ENCODE measurements around the gene C2CD5.
A peak's percentile ranks its signal among the peaks of the same experiment; 100 is the strongest.
"Not testable (repeated sequence)": the region's sequence is repeated elsewhere in the genome, so short reads cannot be mapped to it uniquely, and the experiment has no call there.

Gene C2CD5

GRCh38 chr12:22544038-22544979, at the start of gene C2CD5:
C2CD5 (minus strand) TSS chr12:22544542; CDS start chr12:22544150, 392 bp downstream.
- peak; percentile 88 for DNase-seq

GRCh38 chr12:22593864-22594263, 49.5 kb upstream of the C2CD5 start:
- DNase-seq, result no peak

GRCh38 chr12:22588817-22589216, 44.5 kb upstream of the C2CD5 start:
- no peak for DNase-seq

GRCh38 chr12:22578328-22578727, 34.0 kb upstream of the C2CD5 start:
- no peak for DNase-seq

- no peak for DNase-seq
Measured at GRCh38 chr12:22577667-22578066, 33.3 kb upstream of the C2CD5 start.

- DNase-seq, result no peak
Measured at GRCh38 chr12:22576473-22576872, 32.1 kb upstream of the C2CD5 start.

- no peak for DNase-seq
Measured at GRCh38 chr12:22576065-22576464, 31.7 kb upstream of the C2CD5 start.

- no peak for DNase-seq
Measured at GRCh38 chr12:22574921-22575320, 30.6 kb upstream of the C2CD5 start.

GRCh38 chr12:22573181-22573580, 28.8 kb upstream of the C2CD5 start:
- DNase-seq, result no peak

- no peak for DNase-seq
Measured at GRCh38 chr12:22569253-22569652, 24.9 kb upstream of the C2CD5 start.

GRCh38 chr12:22562036-22563028, 18.0 kb upstream of the C2CD5 start:
- no peak for DNase-seq

- not testable (repeated sequence) for DNase-seq
Measured at GRCh38 chr12:22554750-22555149, 10.4 kb upstream of the C2CD5 start.

GRCh38 chr12:22551624-22552023, 7.3 kb upstream of the C2CD5 start:
- no peak for DNase-seq

- no peak for DNase-seq
Measured at GRCh38 chr12:22545255-22545654, 913 bp upstream of the C2CD5 start.

- peak; percentile 23 for DNase-seq
Measured at GRCh38 chr12:22543246-22544037, 900 bp downstream of the C2CD5 start.

- DNase-seq, result no peak
Measured at GRCh38 chr12:22541496-22542155, 2.7 kb downstream of the C2CD5 start.

GRCh38 chr12:22539055-22539454, 5.3 kb downstream of the C2CD5 start:
- DNase-seq, result no peak

GRCh38 chr12:22538311-22538710, 6.0 kb downstream of the C2CD5 start:
- DNase-seq, result no peak

GRCh38 chr12:22536971-22537544, 7.3 kb downstream of the C2CD5 start:
- DNase-seq, result no peak

GRCh38 chr12:22536346-22536945, 7.9 kb downstream of the C2CD5 start:
- DNase-seq, result no peak

GRCh38 chr12:22535478-22535877, 8.9 kb downstream of the C2CD5 start:
- no peak for DNase-seq

All from NCI-H2227 treated with DMSO at 0.1 percent for 48 hours (cell line).